Measurements from ENCODE around the gene PLAGL1.

- TF ChIP-seq ZBTB33 (IDR thresholded peaks at IDR 0.05) (no peak), TAF1 (conservative IDR thresholded peaks at IDR 0.05) (no peak), CTCF (IDR thresholded peaks at IDR 0.05; ENCODE audit: low read depth, low read length, missing input control) (no peak), JUND (IDR thresholded peaks at IDR 0.05) (no peak), SP1 (IDR thresholded peaks at IDR 0.05) (no peak), EGR1 (IDR thresholded peaks at IDR 0.05; ENCODE audit: low read depth in 2 of 2) (no peak), GABPA (IDR thresholded peaks at IDR 0.05 in 1 of 2, conservative IDR thresholded peaks at IDR 0.05 in 1 of 2) (no peak), FOXA1 (IDR thresholded peaks at IDR 0.05) (no peak), HNF4G (IDR thresholded peaks at IDR 0.05) (no peak), YY1 (IDR thresholded peaks at IDR 0.05) (no peak), HNF4A (conservative IDR thresholded peaks at IDR 0.05) (no peak)
- TF ChIP-seq, protein P1, sequence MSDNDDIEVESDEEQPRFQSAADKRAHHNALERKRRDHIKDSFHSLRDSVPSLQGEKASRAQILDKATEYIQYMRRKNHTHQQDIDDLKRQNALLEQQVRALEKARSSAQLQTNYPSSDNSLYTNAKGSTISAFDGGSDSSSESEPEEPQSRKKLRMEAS (IDR thresholded peaks at IDR 0.05): no peak
- TF ChIP-seq, protein P2, sequence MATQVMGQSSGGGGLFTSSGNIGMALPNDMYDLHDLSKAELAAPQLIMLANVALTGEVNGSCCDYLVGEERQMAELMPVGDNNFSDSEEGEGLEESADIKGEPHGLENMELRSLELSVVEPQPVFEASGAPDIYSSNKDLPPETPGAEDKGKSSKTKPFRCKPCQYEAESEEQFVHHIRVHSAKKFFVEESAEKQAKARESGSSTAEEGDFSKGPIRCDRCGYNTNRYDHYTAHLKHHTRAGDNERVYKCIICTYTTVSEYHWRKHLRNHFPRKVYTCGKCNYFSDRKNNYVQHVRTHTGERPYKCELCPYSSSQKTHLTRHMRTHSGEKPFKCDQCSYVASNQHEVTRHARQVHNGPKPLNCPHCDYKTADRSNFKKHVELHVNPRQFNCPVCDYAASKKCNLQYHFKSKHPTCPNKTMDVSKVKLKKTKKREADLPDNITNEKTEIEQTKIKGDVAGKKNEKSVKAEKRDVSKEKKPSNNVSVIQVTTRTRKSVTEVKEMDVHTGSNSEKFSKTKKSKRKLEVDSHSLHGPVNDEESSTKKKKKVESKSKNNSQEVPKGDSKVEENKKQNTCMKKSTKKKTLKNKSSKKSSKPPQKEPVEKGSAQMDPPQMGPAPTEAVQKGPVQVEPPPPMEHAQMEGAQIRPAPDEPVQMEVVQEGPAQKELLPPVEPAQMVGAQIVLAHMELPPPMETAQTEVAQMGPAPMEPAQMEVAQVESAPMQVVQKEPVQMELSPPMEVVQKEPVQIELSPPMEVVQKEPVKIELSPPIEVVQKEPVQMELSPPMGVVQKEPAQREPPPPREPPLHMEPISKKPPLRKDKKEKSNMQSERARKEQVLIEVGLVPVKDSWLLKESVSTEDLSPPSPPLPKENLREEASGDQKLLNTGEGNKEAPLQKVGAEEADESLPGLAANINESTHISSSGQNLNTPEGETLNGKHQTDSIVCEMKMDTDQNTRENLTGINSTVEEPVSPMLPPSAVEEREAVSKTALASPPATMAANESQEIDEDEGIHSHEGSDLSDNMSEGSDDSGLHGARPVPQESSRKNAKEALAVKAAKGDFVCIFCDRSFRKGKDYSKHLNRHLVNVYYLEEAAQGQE (IDR thresholded peaks at IDR 0.05): no peak
- TF ChIP-seq, protein P3, sequence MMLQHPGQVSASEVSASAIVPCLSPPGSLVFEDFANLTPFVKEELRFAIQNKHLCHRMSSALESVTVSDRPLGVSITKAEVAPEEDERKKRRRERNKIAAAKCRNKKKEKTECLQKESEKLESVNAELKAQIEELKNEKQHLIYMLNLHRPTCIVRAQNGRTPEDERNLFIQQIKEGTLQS (IDR thresholded peaks at IDR 0.05): no peak
These were observed 787 bp upstream of the PLAGL1 start for GRCh38 chr6:144008846-144009245.
